IPS-15b (cell line): ENCODE measurements around the gene PCDH10.

ENCODE experiments used
- H3K27me3 ChIP-seq: one replicate; pipeline ENCODE4 v1.6.1; 2013; ENCODE audit warnings: low read length; ENCODE audit not compliant: control insufficient read depth, insufficient read depth
- H3K36me3 ChIP-seq: one replicate; pipeline ENCODE4 v1.6.1; 2013; ENCODE audit warnings: low read length; ENCODE audit not compliant: control insufficient read depth, insufficient read depth
- H3K4me1 ChIP-seq: one replicate; pipeline ENCODE4 v1.6.1; 2013; ENCODE audit warnings: mild to moderate bottlenecking, low read length; ENCODE audit not compliant: control insufficient read depth, insufficient read depth
- H3K4me3 ChIP-seq: one replicate; pipeline ENCODE4 v1.5.1; 2013; ENCODE audit warnings: low read depth, low read length
- H3K9ac ChIP-seq: one replicate; pipeline ENCODE4 v1.6.1; 2013; ENCODE audit warnings: low read depth, mild to moderate bottlenecking, low read length
- H3K9me3 ChIP-seq: one replicate; pipeline ENCODE4 v1.6.1; 2013; ENCODE audit warnings: mild to moderate bottlenecking, low read length; ENCODE audit not compliant: control insufficient read depth, insufficient read depth

PCDH10 gene

GRCh38 chr4:133151691-133152329 is 2.7 kb downstream of the PCDH10 start:
- H3K27me3 ChIP-seq = peaks cover 68% of the 10 kb centered on the region
- H3K9ac ChIP-seq = no peak overlapping the region
- H3K36me3 ChIP-seq = no peaks in the 10 kb centered on the region
- H3K4me1 ChIP-seq = peaks cover 6% of the 10 kb centered on the region
- H3K9me3 ChIP-seq = no peaks in the 10 kb centered on the region
- H3K4me3 ChIP-seq = peak overlapping the region; percentile 80

GRCh38 chr4:133152330-133152821 is 3.3 kb downstream of the PCDH10 start:
- Histone ChIP-seq H3K4me3 (peak overlapping the region; percentile 80), H3K9ac (peak overlapping the region; percentile 57)

GRCh38 chr4:133152831-133153481 is 3.9 kb downstream of the PCDH10 start:
- Histone ChIP-seq H3K36me3 (no peaks in the 10 kb centered on the region), H3K4me3 (peak overlapping the region; percentile 80), H3K9me3 (no peaks in the 10 kb centered on the region), H3K4me1 (peaks cover 6% of the 10 kb centered on the region), H3K9ac (peak overlapping the region; percentile 57), H3K27me3 (peaks cover 57% of the 10 kb centered on the region)

More at GRCh38 chr4:133152330-133152821, 3.3 kb downstream of the PCDH10 start:
- H3K4me1 ChIP-seq = peaks cover 6% of the 10 kb centered on the region
- H3K9me3 ChIP-seq = no peaks in the 10 kb centered on the region
- peaks cover 62% of the 10 kb centered on the region for H3K27me3 ChIP-seq
- H3K36me3 ChIP-seq = no peaks in the 10 kb centered on the region

- peaks cover 42% of the 10 kb centered on the region for H3K27me3 ChIP-seq
- no peak overlapping the region for H3K9ac ChIP-seq
- no peaks in the 10 kb centered on the region for H3K36me3 ChIP-seq
- H3K9me3 ChIP-seq = no peaks in the 10 kb centered on the region
- H3K4me1 ChIP-seq = peaks cover 6% of the 10 kb centered on the region
- H3K4me3 ChIP-seq = no peak overlapping the region
Measured at GRCh38 chr4:133154725-133155124, 5.6 kb downstream of the PCDH10 start.

- Histone ChIP-seq H3K9me3 (no peaks in the 10 kb centered on the region), H3K9ac (no peak overlapping the region), H3K4me1 (peaks cover 6% of the 10 kb centered on the region), H3K27me3 (peaks cover 28% of the 10 kb centered on the region), H3K4me3 (no peak overlapping the region), H3K36me3 (no peaks in the 10 kb centered on the region)
Measured at GRCh38 chr4:133156096-133156495, 7.0 kb downstream of the PCDH10 start.

GRCh38 chr4:133156556-133156955 is 7.5 kb downstream of the PCDH10 start:
- peaks cover 23% of the 10 kb centered on the region for H3K27me3 ChIP-seq
- H3K4me1 ChIP-seq = peaks cover 6% of the 10 kb centered on the region
- no peaks in the 10 kb centered on the region for H3K9me3 ChIP-seq
- no peak overlapping the region for H3K4me3 ChIP-seq
- no peak overlapping the region for H3K9ac ChIP-seq
- no peaks in the 10 kb centered on the region for H3K36me3 ChIP-seq

- Histone ChIP-seq H3K27me3 (peaks cover 14% of the 10 kb centered on the region), H3K9me3 (no peaks in the 10 kb centered on the region), H3K9ac (no peak overlapping the region), H3K4me3 (no peak overlapping the region), H3K36me3 (no peaks in the 10 kb centered on the region), H3K4me1 (peaks cover 6% of the 10 kb centered on the region)
Measured at GRCh38 chr4:133157460-133158160, 8.5 kb downstream of the PCDH10 start.

GRCh38 chr4:133160853-133161252 is 11.8 kb downstream of the PCDH10 start:
- Histone ChIP-seq H3K27me3 (no peaks in the 10 kb centered on the region), H3K4me1 (no peaks in the 10 kb centered on the region), H3K4me3 (no peak overlapping the region), H3K9me3 (no peaks in the 10 kb centered on the region), H3K9ac (no peak overlapping the region), H3K36me3 (no peaks in the 10 kb centered on the region)

- no peaks in the 10 kb centered on the region for H3K9me3 ChIP-seq
- H3K27me3 ChIP-seq = no peaks in the 10 kb centered on the region
- H3K4me1 ChIP-seq = no peaks in the 10 kb centered on the region
- H3K4me3 ChIP-seq = no peak overlapping the region
- H3K9ac ChIP-seq = no peak overlapping the region
- H3K36me3 ChIP-seq = no peaks in the 10 kb centered on the region
Measured at GRCh38 chr4:133161570-133162295, 12.6 kb downstream of the PCDH10 start.

GRCh38 chr4:133162941-133163340 is 13.8 kb downstream of the PCDH10 start:
- Histone ChIP-seq H3K27me3 (no peaks in the 10 kb centered on the region), H3K4me1 (no peaks in the 10 kb centered on the region), H3K9ac (no peak overlapping the region), H3K4me3 (no peak overlapping the region), H3K36me3 (no peaks in the 10 kb centered on the region), H3K9me3 (no peaks in the 10 kb centered on the region)

- Histone ChIP-seq H3K4me1 (no peaks in the 10 kb centered on the region), H3K4me3 (no peak overlapping the region), H3K27me3 (no peaks in the 10 kb centered on the region), H3K9me3 (no peaks in the 10 kb centered on the region), H3K9ac (no peak overlapping the region), H3K36me3 (no peaks in the 10 kb centered on the region)
Measured at GRCh38 chr4:133178956-133179355, 29.9 kb downstream of the PCDH10 start.
